Stomach (tissue), 4 donors: ENCODE results near the gene MUS81.

ENCODE experiments used
- CTCF ChIP-seq, 7 experiments: fragments of 450-650 bp in 4 of 7; fragments of 200-600 bp in 3 of 7; sonication (generic) in 3 of 7; IDR thresholded peaks; one replicate each; pipeline ENCODE4 v1.5.1; 2016 to 2019; ENCODE audit warnings: antibody characterized with exemption in 7 of 7, control low read depth in 2 of 7, mild to moderate bottlenecking in 1 of 7
- POLR2A ChIP-seq, 4 donors: fragments of 450-650 bp; IDR thresholded peaks; one replicate each; pipeline ENCODE4 v1.6.1; 2016; ENCODE audit warnings: antibody characterized with exemption in 4 of 4, control low read depth in 2 of 4, mild to moderate bottlenecking in 1 of 4, moderate library complexity in 1 of 4
- POLR2AphosphoS5 ChIP-seq, 3 donors: sonication (generic); formaldehyde crosslinking; IDR thresholded peaks; one replicate each; pipeline ENCODE4 v1.6.1; 2016; ENCODE audit warnings: antibody characterized with exemption in 3 of 3

GRCh38 chr11:65821107-65821506 lies 39.1 kb upstream of the MUS81 start:
- TF ChIP-seq CTCF (IDR thresholded peaks at IDR 0.05), result no peak
- no peak for TF ChIP-seq POLR2A (IDR thresholded peaks at IDR 0.05)
- no peak for TF ChIP-seq POLR2AphosphoS5 (IDR thresholded peaks at IDR 0.05)
